ENCODE measurements around the gene SHISA3. TPM values are rescaled to one million over a fixed set of nuclear protein-coding genes. Genes with fewer than 3 reads are reported as not detected.
"Not testable (repeated sequence)": the region's sequence is repeated elsewhere in the genome, so short reads cannot be mapped to it uniquely, and the experiment has no call there.

SHISA3 gene
- total RNA-seq, 1 donor from 2014 or later: 3.0 TPM

GRCh38 chr4:42369489-42369888 is 27.8 kb upstream of the SHISA3 start:
- no peak for TF ChIP-seq CTCF (conservative IDR thresholded peaks at IDR 0.05; ENCODE audit: low read depth, low read length)
- H3K4me3 ChIP-seq (ENCODE audit: low read depth, low read length): no peak overlapping the region
- no peak for DNase-seq (ENCODE audit: low read depth)

GRCh38 chr4:42371305-42372252 is 25.7 kb upstream of the SHISA3 start:
- peak; percentile 35 for DNase-seq (ENCODE audit: low read depth)
- no peak overlapping the region for H3K4me3 ChIP-seq (ENCODE audit: low read depth, low read length)
- TF ChIP-seq CTCF (conservative IDR thresholded peaks at IDR 0.05; ENCODE audit: low read depth, low read length): peak; percentile 81

- DNase-seq (ENCODE audit: low read depth); H3K4me3 ChIP-seq (ENCODE audit: low read depth, low read length): not testable (repeated sequence)
These were observed 25.0 kb upstream of the SHISA3 start for GRCh38 chr4:42372303-42372702.

- no peak overlapping the region for H3K4me3 ChIP-seq (ENCODE audit: low read depth, low read length)
- DNase-seq (ENCODE audit: low read depth): no peak
- TF ChIP-seq CTCF (conservative IDR thresholded peaks at IDR 0.05; ENCODE audit: low read depth, low read length): no peak
These were observed 19.8 kb upstream of the SHISA3 start for GRCh38 chr4:42377497-42377896.

- no peak for DNase-seq (ENCODE audit: low read depth)
- no peak for TF ChIP-seq CTCF (conservative IDR thresholded peaks at IDR 0.05; ENCODE audit: low read depth, low read length)
These were observed 15.6 kb upstream of the SHISA3 start for GRCh38 chr4:42381666-42382065.

GRCh38 chr4:42385516-42385915 is 11.8 kb upstream of the SHISA3 start:
- DNase-seq (ENCODE audit: low read depth): no peak
- H3K4me3 ChIP-seq (ENCODE audit: low read depth, low read length): no peak overlapping the region
- TF ChIP-seq CTCF (conservative IDR thresholded peaks at IDR 0.05; ENCODE audit: low read depth, low read length): no peak

More at GRCh38 chr4:42381666-42382065, 15.6 kb upstream of the SHISA3 start:
- no peak overlapping the region for H3K4me3 ChIP-seq (ENCODE audit: low read depth, low read length)

GRCh38 chr4:42390622-42391354 is 6.5 kb upstream of the SHISA3 start:
- H3K4me3 ChIP-seq (ENCODE audit: low read depth, low read length): no peak overlapping the region
- TF ChIP-seq CTCF (conservative IDR thresholded peaks at IDR 0.05; ENCODE audit: low read depth, low read length): no peak
- DNase-seq (ENCODE audit: low read depth): no peak
